Vein endothelial cell (primary cell): ENCODE data around the gene PKHD1. TPM values are rescaled to one million over a fixed set of nuclear protein-coding genes. Genes with fewer than 3 reads are reported as not detected.

Experiments
- small RNA-seq: library from RNA; depleted of rRNA; stranded (forward); fragments of <200 nt; gene quantifications from one replicate; pipeline ENCODE3, GENCODE V24; 2012
- total RNA-seq: library from RNA; depleted of rRNA; stranded (reverse); fragments of >200 nt; gene quantifications from 2 replicates; pipeline ENCODE4 v1.2.3, GENCODE V29; 2012

The PKHD1 gene, protein sequence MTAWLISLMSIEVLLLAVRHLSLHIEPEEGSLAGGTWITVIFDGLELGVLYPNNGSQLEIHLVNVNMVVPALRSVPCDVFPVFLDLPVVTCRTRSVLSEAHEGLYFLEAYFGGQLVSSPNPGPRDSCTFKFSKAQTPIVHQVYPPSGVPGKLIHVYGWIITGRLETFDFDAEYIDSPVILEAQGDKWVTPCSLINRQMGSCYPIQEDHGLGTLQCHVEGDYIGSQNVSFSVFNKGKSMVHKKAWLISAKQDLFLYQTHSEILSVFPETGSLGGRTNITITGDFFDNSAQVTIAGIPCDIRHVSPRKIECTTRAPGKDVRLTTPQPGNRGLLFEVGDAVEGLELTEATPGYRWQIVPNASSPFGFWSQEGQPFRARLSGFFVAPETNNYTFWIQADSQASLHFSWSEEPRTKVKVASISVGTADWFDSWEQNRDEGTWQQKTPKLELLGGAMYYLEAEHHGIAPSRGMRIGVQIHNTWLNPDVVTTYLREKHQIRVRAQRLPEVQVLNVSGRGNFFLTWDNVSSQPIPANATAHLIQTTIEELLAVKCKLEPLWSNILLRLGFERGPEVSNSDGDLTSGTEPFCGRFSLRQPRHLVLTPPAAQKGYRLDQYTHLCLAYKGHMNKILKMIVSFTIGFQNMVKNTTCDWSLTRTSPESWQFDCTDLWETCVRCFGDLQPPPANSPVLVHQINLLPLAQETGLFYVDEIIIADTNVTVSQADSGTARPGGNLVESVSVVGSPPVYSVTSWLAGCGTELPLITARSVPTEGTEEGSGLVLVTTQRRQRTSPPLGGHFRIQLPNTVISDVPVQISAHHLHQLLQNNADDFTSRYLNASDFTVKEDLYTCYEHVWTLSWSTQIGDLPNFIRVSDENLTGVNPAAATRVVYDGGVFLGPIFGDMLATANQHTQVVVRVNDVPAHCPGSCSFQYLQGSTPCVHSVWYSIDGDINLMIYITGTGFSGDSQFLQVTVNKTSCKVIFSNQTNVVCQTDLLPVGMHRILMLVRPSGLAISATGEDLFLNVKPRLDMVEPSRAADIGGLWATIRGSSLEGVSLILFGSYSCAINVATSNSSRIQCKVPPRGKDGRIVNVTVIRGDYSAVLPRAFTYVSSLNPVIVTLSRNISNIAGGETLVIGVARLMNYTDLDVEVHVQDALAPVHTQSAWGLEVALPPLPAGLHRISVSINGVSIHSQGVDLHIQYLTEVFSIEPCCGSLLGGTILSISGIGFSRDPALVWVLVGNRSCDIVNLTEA (N-terminal part only)
- not detected in 2 replicates for total RNA-seq

DNA sequence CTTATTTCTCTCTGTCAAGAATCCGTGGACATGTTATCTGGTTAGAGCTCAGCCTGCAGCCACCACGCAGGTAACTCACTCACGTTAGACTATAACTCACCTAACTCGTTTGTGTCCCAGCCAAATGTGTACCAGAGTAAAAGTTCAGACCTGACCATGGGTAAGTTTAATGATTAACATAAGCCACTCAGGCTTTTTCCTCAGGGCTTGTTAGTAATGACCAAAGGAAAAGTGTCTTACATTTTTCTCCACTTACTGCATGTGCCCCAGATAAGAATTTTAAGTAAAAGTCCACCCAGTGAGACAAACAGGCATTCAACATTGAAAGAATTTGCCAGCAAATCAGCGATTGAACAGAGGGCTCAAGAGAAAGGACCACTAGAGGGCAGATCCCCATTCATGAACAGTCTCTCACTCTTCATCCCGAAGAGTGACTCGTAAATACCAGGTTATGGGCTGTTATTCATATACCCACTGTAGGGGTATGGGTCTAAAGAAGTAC lies at the start of gene PKHD1:
Gene PKHD1, minus strand, starts transcription at position 116 of the 502 bp plus-strand sequence. CDS start 2,680 bp downstream, outside the sequence.

Small RNA genes within 50 kb of the gene (small RNA-seq; reads per million reads assigned to genes)
- gene RN7SL580P, result not detected

Other genes with a start within 250 kb of the PKHD1 start
- gene IL17A, start 98.8 kb upstream of the PKHD1 start, total RNA-seq, result not detected in 2 replicates
- gene IL17F, start 156.9 kb upstream of the PKHD1 start, total RNA-seq, result not detected in 2 replicates
- gene MCM3, start 197.1 kb upstream of the PKHD1 start, total RNA-seq, result 54.5 and 68.0 TPM in 2 replicates